ENCODE data around the gene CASQ2. TPM values are rescaled to one million over a fixed set of nuclear protein-coding genes. Genes with fewer than 3 reads are reported as not detected.

Gene CASQ2
- total RNA-seq, 1 donor from 2014 or later: not detected

- H3K4me1 Mint-ChIP-seq (ENCODE audit: low read depth): peaks cover 13% of the 10 kb centered on the region
- no peaks in the 10 kb centered on the region for H3K9me3 Mint-ChIP-seq (ENCODE audit: low read depth)
These were observed 90.4 kb downstream of the CASQ2 start for GRCh38 chr1:115678141-115678540.

GRCh38 chr1:115677565-115677964 lies 90.9 kb downstream of the CASQ2 start:
- TF ChIP-seq CTCF (IDR thresholded peaks at IDR 0.05; ENCODE audit: unreplicated experiment): peak; percentile 12
- Mint-ChIP-seq H3K9me3 (ENCODE audit: low read depth) (no peaks in the 10 kb centered on the region), H3K4me3 (ENCODE audit: low read depth) (no peak overlapping the region), H3K27me3 (no peaks in the 10 kb centered on the region), H3K36me3 (ENCODE audit: insufficient read depth) (peaks cover 13% of the 10 kb centered on the region), H3K4me1 (ENCODE audit: low read depth) (peaks cover 16% of the 10 kb centered on the region), H3K27ac (peak overlapping the region; percentile 6)
- no peak for DNase-seq (ENCODE audit: low spot score, unreplicated experiment)

More at GRCh38 chr1:115678141-115678540, 90.4 kb downstream of the CASQ2 start:
- no peak for TF ChIP-seq CTCF (IDR thresholded peaks at IDR 0.05; ENCODE audit: unreplicated experiment)
- Mint-ChIP-seq H3K27me3 (no peaks in the 10 kb centered on the region), H3K36me3 (ENCODE audit: insufficient read depth) (peaks cover 13% of the 10 kb centered on the region), H3K27ac (peak overlapping the region; percentile 77), H3K4me3 (ENCODE audit: low read depth) (no peak overlapping the region)
- no peak for DNase-seq (ENCODE audit: low spot score, unreplicated experiment)

- Mint-ChIP-seq H3K27me3 (no peaks in the 10 kb centered on the region), H3K4me1 (ENCODE audit: low read depth) (peaks cover 20% of the 10 kb centered on the region), H3K9me3 (ENCODE audit: low read depth) (no peaks in the 10 kb centered on the region), H3K4me3 (ENCODE audit: low read depth) (no peak overlapping the region), H3K27ac (peak overlapping the region; percentile 6), H3K36me3 (ENCODE audit: insufficient read depth) (peaks cover 14% of the 10 kb centered on the region)
- DNase-seq (ENCODE audit: low spot score, unreplicated experiment): no peak
- TF ChIP-seq CTCF (IDR thresholded peaks at IDR 0.05; ENCODE audit: unreplicated experiment): no peak
These were observed 91.3 kb downstream of the CASQ2 start for GRCh38 chr1:115677182-115677555.

GRCh38 chr1:115676498-115677181 lies 91.9 kb downstream of the CASQ2 start:
- Mint-ChIP-seq H3K27me3 (no peaks in the 10 kb centered on the region), H3K9me3 (ENCODE audit: low read depth) (no peaks in the 10 kb centered on the region), H3K27ac (peak overlapping the region; percentile 6), H3K36me3 (ENCODE audit: insufficient read depth) (peaks cover 14% of the 10 kb centered on the region), H3K4me1 (ENCODE audit: low read depth) (peaks cover 26% of the 10 kb centered on the region), H3K4me3 (ENCODE audit: low read depth) (no peak overlapping the region)
- TF ChIP-seq CTCF (IDR thresholded peaks at IDR 0.05; ENCODE audit: unreplicated experiment): no peak
- no peak for DNase-seq (ENCODE audit: low spot score, unreplicated experiment)

GRCh38 chr1:115672224-115673009 lies 96.1 kb downstream of the CASQ2 start:
- TF ChIP-seq CTCF (IDR thresholded peaks at IDR 0.05; ENCODE audit: unreplicated experiment): no peak
- no peaks in the 10 kb centered on the region for H3K27me3 Mint-ChIP-seq
- H3K9me3 Mint-ChIP-seq (ENCODE audit: low read depth): no peaks in the 10 kb centered on the region
- peak overlapping the region; percentile 74 for H3K27ac Mint-ChIP-seq
- no peak overlapping the region for H3K4me3 Mint-ChIP-seq (ENCODE audit: low read depth)
- no peak for DNase-seq (ENCODE audit: low spot score, unreplicated experiment)
- peaks cover 32% of the 10 kb centered on the region for H3K4me1 Mint-ChIP-seq (ENCODE audit: low read depth)
- H3K36me3 Mint-ChIP-seq (ENCODE audit: insufficient read depth): peaks cover 21% of the 10 kb centered on the region
